ENCODE results near the gene DCHS2.

DNA sequence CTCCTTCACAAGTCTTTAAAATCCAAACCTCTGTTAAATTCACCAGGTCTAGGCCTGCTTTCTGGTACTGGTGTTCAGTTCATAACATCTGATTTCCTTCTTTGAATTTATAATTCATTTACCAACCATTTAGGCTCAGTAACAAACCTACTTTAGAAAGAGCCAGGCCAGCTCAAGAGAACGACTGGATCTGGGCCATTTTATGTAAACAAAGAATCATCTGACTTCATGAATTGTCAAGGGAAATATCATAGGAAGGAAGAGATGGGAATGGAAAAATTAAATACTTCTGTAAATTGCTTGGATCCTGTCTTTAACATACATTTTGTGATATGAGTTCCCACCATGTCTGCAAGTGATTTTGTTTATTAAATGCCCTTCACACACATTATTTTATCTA is 36.5 kb downstream of the DCHS2 start:
- TF ChIP-seq, protein P1, sequence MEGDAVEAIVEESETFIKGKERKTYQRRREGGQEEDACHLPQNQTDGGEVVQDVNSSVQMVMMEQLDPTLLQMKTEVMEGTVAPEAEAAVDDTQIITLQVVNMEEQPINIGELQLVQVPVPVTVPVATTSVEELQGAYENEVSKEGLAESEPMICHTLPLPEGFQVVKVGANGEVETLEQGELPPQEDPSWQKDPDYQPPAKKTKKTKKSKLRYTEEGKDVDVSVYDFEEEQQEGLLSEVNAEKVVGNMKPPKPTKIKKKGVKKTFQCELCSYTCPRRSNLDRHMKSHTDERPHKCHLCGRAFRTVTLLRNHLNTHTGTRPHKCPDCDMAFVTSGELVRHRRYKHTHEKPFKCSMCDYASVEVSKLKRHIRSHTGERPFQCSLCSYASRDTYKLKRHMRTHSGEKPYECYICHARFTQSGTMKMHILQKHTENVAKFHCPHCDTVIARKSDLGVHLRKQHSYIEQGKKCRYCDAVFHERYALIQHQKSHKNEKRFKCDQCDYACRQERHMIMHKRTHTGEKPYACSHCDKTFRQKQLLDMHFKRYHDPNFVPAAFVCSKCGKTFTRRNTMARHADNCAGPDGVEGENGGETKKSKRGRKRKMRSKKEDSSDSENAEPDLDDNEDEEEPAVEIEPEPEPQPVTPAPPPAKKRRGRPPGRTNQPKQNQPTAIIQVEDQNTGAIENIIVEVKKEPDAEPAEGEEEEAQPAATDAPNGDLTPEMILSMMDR (IDR thresholded peaks at IDR 0.05) = no peak
- TF ChIP-seq POLR2A (IDR thresholded peaks at IDR 0.05) = no peak
